PC-3 (cell line): ENCODE measurements around the gene INHBE. TPM values are rescaled to one million over a fixed set of nuclear protein-coding genes. Genes with fewer than 3 reads are reported as not detected.
A peak's percentile ranks its signal among the peaks of the same experiment; 100 is the strongest.

ENCODE experiments used
- ATAC-seq: fragments of 200-7000 bp; cut with Tn5 transposase; 2 replicates; pipeline ENCODE4 v1.9.1; 2020; ENCODE audit warnings: mild to moderate bottlenecking, moderate library complexity
- BruUV-seq: library from RNA; stranded (reverse); fragments of 400-500 nt; replicated peaks from 2 replicates; lab custom pipeline; 2021; lab: Mats Ljungman, UMichigan
- CTCF ChIA-PET: fragments of 300-600 bp; sonication (Branson Sonifier 250); formaldehyde crosslinking; loops from one replicate; lab custom pipeline; 2022; ENCODE audit warnings: antibody characterized with exemption; lab: Charles Lee
- POLR2A ChIA-PET: fragments of 300-600 bp; sonication (Branson Sonifier 250); formaldehyde crosslinking; loops from one replicate; lab custom pipeline; 2022; ENCODE audit warnings: antibody characterized with exemption; ENCODE audit not compliant: unreplicated experiment; lab: Charles Lee
- DNase-seq: peaks from one replicate; pipeline ENCODE4 v3.0.0-alpha.2; 2015
- H2AFZ ChIP-seq: fragments of 300-600 bp; sonication (generic); 2 replicates; pipeline ENCODE4 v1.6.0; 2016; ENCODE audit warnings: antibody characterized with exemption, low read length
- H3F3A ChIP-seq: fragments of 300-600 bp; sonication (generic); one replicate; pipeline ENCODE4 v1.6.0; 2017; ENCODE audit warnings: antibody characterized with exemption, low read length, control low read depth, mild to moderate bottlenecking; ENCODE audit not compliant: unreplicated experiment
- H3K27ac ChIP-seq: fragments of 300-600 bp; sonication (generic); 2 replicates; pipeline ENCODE4 v1.5.1; 2016; ENCODE audit warnings: mild to moderate bottlenecking, low read length
- H3K27me3 ChIP-seq: fragments of 300-600 bp; sonication (generic); 2 replicates; pipeline ENCODE4 v1.6.1; 2016; ENCODE audit warnings: low read length, mixed read lengths
- H3K36me3 ChIP-seq: fragments of 300-600 bp; sonication (generic); 2 replicates; pipeline ENCODE4 v1.6.1; 2016; ENCODE audit warnings: low read depth, mixed run types, low read length, mixed read lengths
- H3K4me1 ChIP-seq: fragments of 300-600 bp; sonication (generic); 2 replicates; pipeline ENCODE4 v1.5.1; 2016; ENCODE audit warnings: low read length; ENCODE audit not compliant: insufficient read depth
- H3K4me2 ChIP-seq: fragments of 300-600 bp; sonication (generic); 2 replicates; pipeline ENCODE4 v1.6.0; 2016; ENCODE audit warnings: low read length
- H3K4me3 ChIP-seq: fragments of 300-600 bp; sonication (generic); 2 replicates; pipeline ENCODE4 v1.5.1; 2016; ENCODE audit warnings: mild to moderate bottlenecking, low read length, mixed read lengths
- H3K79me2 ChIP-seq: fragments of 300-600 bp; sonication (generic); 2 replicates; pipeline ENCODE4 v1.6.1; 2017; ENCODE audit warnings: low read length, mixed read lengths
- H3K9ac ChIP-seq: fragments of 300-600 bp; sonication (generic); 2 replicates; pipeline ENCODE4 v1.6.0; 2016; ENCODE audit warnings: mild to moderate bottlenecking, low read length
- H3K9me2 ChIP-seq: fragments of 300-600 bp; sonication (generic); replicated peaks from 2 replicates; pipeline ENCODE4 v1.6.1; 2016; ENCODE audit warnings: mixed run types, low read length, mixed read lengths
- H3K9me3 ChIP-seq: fragments of 300-600 bp; sonication (generic); 2 replicates; pipeline ENCODE4 v1.6.1; 2016; ENCODE audit warnings: low read length, mixed read lengths
- H4K20me1 ChIP-seq: fragments of 300-600 bp; sonication (generic); 2 replicates; pipeline ENCODE4 v1.6.1; 2016; ENCODE audit warnings: low read length, mixed read lengths
- CTCF ChIP-seq: fragments of 300-600 bp; sonication (generic); conservative IDR thresholded peaks from 2 replicates; pipeline ENCODE4 v1.5.1; 2017; ENCODE audit warnings: antibody characterized with exemption, low read depth, mild to moderate bottlenecking, low read length
- EZH2 ChIP-seq: fragments of 300-600 bp; sonication (generic); IDR thresholded peaks from one replicate; pipeline ENCODE4 v1.6.1; 2017; ENCODE audit warnings: antibody characterized with exemption, mild to moderate bottlenecking, low read length; ENCODE audit not compliant: unreplicated experiment
- EZH2phosphoT487 ChIP-seq: fragments of 300-600 bp; sonication (generic); IDR thresholded peaks from 2 replicates; pipeline ENCODE4 v1.6.1; 2018; ENCODE audit warnings: mild to moderate bottlenecking, antibody characterized with exemption, low read length, borderline replicate concordance
- intact Hi-C: fragments of 100-400 bp; cut with micrococcal nuclease; formaldehyde crosslinking; loops from 2 replicates; pipeline ENCODE4 v1.9.0; 2023
- total RNA-seq: library from RNA; depleted of rRNA; stranded (reverse); fragments of >200 nt; gene quantifications from 2 replicates; pipeline ENCODE4 v1.2.3, GENCODE V29; 2014

INHBE gene
- total RNA-seq, 1 experiment from 2014 or later = not detected

GRCh38 chr12:57454213-57454565, 918 bp upstream of the INHBE start:
- Histone ChIP-seq H4K20me1 (no peaks in the 10 kb centered on the region), H3K36me3 (no peaks in the 10 kb centered on the region), H3K79me2 (no peaks in the 10 kb centered on the region), H3K27me3 (no peaks in the 10 kb centered on the region), H2AFZ (no peak overlapping the region), H3K4me1 (peaks cover 23% of the 10 kb centered on the region), H3K27ac (no peak overlapping the region), H3K9me3 (no peaks in the 10 kb centered on the region), H3K9me2 (no peaks in the 10 kb centered on the region), H3K4me2 (no peak overlapping the region), H3K4me3 (no peak overlapping the region), H3K9ac (no peak overlapping the region), H3F3A (no peaks in the 10 kb centered on the region)
- no peak for ATAC-seq
- ChIA-PET POLR2A (no interaction called here), CTCF (no interaction called here)
- no peak for DNase-seq
- no TSS peak for BruUV-seq
- TF ChIP-seq EZH2phosphoT487 = no peak
- no peak for TF ChIP-seq CTCF
- TF ChIP-seq EZH2 = no peak
- intact Hi-C loops = no loop called here

- Histone ChIP-seq H3K4me3 (no peak overlapping the region), H3K79me2 (no peaks in the 10 kb centered on the region), H3K27me3 (0 out of 2 replicates have a peak, but pooled peaks cover 4% of the 10 kb centered on the region), H3F3A (no peaks in the 10 kb centered on the region), H4K20me1 (no peaks in the 10 kb centered on the region), H3K4me2 (0 out of 2 replicates have a peak overlapping the region, but pooled peaks have one; percentile 25), H2AFZ (no peak overlapping the region), H3K27ac (no peak overlapping the region), H3K36me3 (no peaks in the 10 kb centered on the region), H3K9me2 (no peaks in the 10 kb centered on the region), H3K9ac (no peak overlapping the region), H3K9me3 (no peaks in the 10 kb centered on the region), H3K4me1 (peaks cover 23% of the 10 kb centered on the region)
- CTCF ChIA-PET = interaction anchor here (0.5 to 1.1 kb wide), 5 partner anchors 23 to 226 kb away, joined by 3 to 18 read pairs (median 7); partner anchors contain the start of gene SHMT2
- POLR2A ChIA-PET = no interaction called here
- intact Hi-C loops = no loop called here
- ATAC-seq (no peak), DNase-seq (no peak)
- no TSS peak for BruUV-seq
- TF ChIP-seq CTCF = no peak
- no peak for TF ChIP-seq EZH2
- TF ChIP-seq EZH2phosphoT487 = no peak
Observed at GRCh38 chr12:57455374-57456144, 452 bp downstream of the INHBE start.

- no peaks in the 10 kb centered on the region for H3K79me2 ChIP-seq
- peak; percentile 60 for DNase-seq
- no peaks in the 10 kb centered on the region for H3K36me3 ChIP-seq
- no peak overlapping the region for H3K9ac ChIP-seq
- no peaks in the 10 kb centered on the region for H4K20me1 ChIP-seq
- no peaks in the 10 kb centered on the region for H3F3A ChIP-seq
- BruUV-seq = no TSS peak
- peak; percentile 26; the same call in 1 of the 2 replicates for ATAC-seq
- H3K27me3 ChIP-seq = peaks cover 10% of the 10 kb centered on the region; the same call in 1 of the 2 replicates
- intact Hi-C loops = no loop called here
- no peak overlapping the region for H3K27ac ChIP-seq
- no peak overlapping the region for H3K4me3 ChIP-seq
- POLR2A ChIA-PET = no interaction called here
- H3K9me3 ChIP-seq = no peaks in the 10 kb centered on the region
- peaks cover 26% of the 10 kb centered on the region for H3K4me1 ChIP-seq
- no peaks in the 10 kb centered on the region for H3K9me2 ChIP-seq
- peak; percentile 87 for TF ChIP-seq CTCF
- no peak for TF ChIP-seq EZH2phosphoT487
- no peak for TF ChIP-seq EZH2
- H3K4me2 ChIP-seq = 0 out of 2 replicates have a peak overlapping the region, but pooled peaks have one; percentile 25
- H2AFZ ChIP-seq = no peak overlapping the region
- CTCF ChIA-PET = interaction anchor here (0.5 to 1.1 kb wide), 3 partner anchors 23 to 148 kb away, joined by 3 to 10 read pairs (median 3); no protein-coding TSS in a partner anchor
Observed at GRCh38 chr12:57456145-57456700, 1.1 kb downstream of the INHBE start.
